GM21825 (cell line): ENCODE data around the gene TFR2.

ENCODE experiments used
- ATAC-seq: cut with Tn5 transposase; IDR thresholded peaks from one replicate; pipeline ENCODE4 v1.9.1; 2021; ENCODE audit warnings: mild to moderate bottlenecking, moderate library complexity; ENCODE audit not compliant: unreplicated experiment

The TFR2 gene

GRCh38 chr7:100573691-100574361 is 67.5 kb downstream of the TFR2 start, which contains the start of gene SAP25:
SAP25 (minus strand) TSS chr7:100573900; CDS start chr7:100573742, 158 bp downstream.
- ATAC-seq = no peak

DNA sequence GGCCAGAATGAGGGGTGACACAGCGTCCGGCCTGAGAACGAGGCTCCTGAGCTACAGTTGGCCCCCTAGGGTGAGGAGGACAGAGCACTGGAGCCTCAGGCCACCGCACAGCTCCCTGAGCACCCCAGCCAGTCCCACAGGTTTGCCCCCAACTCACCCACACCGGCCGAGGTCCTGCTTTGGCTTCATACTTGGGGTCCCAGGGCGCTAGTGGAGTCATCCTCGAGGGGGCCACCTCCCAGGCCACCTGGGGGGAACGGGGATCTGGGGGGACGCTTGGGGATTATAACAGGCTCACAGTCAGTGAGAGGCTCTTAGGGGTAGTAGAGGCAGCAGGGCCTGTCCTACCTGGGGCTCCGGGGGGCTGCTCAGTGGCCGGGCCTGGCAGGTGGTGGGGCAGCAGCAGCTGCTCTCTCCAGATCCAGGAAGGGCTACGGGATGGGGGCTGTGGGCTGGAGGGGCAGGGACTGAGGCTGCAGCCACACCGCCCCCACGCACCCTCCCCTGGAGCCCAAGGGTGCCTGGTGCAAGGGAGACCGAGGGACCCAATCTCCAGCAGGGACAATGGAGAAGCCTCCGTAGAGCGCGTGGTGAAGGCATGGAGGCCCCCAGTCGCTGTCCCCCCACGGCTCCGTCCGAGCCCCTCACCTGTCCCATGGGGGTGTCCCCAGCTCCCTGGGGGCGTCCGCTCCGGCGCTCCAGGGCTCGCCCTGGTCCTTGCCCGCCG is 68.2 kb downstream of the TFR2 start:
- no peak for ATAC-seq

DNA sequence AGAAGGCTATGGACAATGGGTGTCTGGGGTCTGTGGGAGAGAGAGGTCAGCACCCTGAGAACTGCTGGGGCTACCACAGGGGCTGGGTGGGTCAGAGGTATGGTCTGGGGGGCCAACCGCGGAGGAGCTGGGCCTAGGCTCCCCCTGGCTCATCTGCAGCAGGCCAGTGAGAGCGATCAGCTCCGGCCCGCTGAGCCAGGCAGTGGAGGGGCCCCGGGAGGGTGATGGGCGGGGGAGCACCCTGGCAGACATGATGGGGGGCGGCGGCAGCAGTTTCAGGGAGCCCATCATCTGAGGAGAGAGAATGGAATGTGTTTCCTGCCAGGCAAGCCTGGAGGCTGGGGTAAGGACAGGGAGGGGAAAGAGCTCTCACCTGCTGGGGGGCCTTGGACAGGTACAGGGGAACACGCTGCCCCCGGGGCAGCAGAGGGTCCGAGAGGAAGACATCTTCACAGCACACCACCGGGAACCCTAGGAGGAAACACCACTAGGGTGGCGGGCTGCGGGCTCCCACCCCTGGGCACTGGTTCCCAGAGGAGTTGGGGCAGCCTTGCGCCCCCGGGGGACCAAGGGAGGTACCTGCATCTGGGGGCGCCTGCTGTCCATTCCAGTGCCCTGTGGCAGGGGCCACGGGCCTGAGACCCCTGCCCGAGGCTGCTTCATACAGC is 68.9 kb downstream of the TFR2 start:
- ATAC-seq = no peak

DNA sequence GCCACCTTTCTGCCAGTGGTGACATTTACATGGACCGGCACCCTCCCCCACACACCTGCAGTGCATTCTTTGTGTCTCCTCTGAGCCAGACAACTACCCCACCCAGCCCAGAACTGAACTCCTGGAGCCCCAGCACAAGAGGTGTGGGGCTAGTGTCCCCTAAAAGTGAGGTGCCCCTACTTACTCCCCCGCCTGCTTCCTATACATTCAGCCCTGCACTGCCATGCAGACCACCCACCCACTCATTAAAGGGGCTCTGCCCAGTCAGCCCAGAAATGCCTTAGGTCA is 69.6 kb downstream of the TFR2 start:
- ATAC-seq = no peak

DNA sequence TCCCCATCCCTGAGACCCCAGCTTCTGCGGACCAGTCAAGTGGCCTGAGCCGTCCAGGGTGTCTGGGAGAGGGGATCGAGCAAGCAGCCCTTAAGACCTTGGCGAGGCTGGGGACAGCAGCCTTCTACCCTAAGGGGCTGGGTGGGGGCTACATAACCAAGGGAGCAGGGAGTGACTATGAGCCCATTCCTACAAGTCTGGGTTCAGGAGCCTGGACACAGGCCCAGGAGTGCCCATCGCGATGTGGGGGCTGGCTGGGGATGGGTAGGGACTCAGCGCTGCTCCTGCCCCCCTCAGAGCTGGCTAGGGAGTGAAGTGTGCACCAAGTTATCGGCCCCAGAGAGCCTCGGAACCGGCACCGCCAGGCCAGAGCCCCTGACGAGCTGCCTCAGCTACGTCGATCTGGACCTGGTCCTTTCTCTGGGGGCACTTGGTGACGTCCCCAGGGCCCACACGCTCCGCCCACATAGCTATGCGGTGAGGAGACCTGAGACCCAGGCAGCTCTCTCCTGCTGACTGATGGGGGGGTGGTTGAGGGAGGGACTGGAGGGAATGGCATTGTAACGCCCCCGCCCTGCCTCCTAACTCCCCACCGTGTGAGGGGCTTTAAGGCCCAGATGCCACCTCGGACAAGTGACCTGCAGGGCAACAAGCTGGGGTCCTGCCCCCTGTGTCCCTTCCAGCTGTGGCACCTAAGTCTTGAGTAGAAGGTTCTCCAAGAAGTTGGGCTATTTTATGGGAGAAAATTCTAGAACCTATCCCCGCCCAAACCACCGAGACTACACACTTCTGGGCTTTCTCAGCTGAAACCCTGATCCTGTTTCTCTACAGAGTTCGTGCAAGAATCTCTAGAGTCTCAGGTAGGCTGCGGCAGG is 70.2 kb downstream of the TFR2 start:
- ATAC-seq = no peak
